A673 (cell line): ENCODE results near the gene PYGM. TPM values are rescaled to one million over a fixed set of nuclear protein-coding genes. Genes with fewer than 3 reads are reported as not detected.

Experiments used
- BruUV-seq: library from RNA; stranded (reverse); fragments of 400-500 nt; replicated peaks from 2 replicates; lab custom pipeline; 2021; lab: Mats Ljungman, UMichigan
- CTCF ChIA-PET: fragments of 300-600 bp; sonication (Branson Sonifier 250); formaldehyde crosslinking; loops from one replicate; lab custom pipeline; 2022; ENCODE audit warnings: antibody characterized with exemption; lab: Charles Lee
- POLR2A ChIA-PET: fragments of 300-600 bp; sonication (Branson Sonifier 250); formaldehyde crosslinking; loops from one replicate; lab custom pipeline; 2022; ENCODE audit warnings: antibody characterized with exemption; ENCODE audit not compliant: low non-redundant PET; lab: Charles Lee
- DNase-seq: peaks from one replicate; pipeline ENCODE4 v3.0.0-alpha.2; 2015; ENCODE audit warnings: low spot score
- H3K27ac ChIP-seq: fragments of 200-600 bp; sonication (generic); 2 replicates; pipeline ENCODE4 v1.5.1; 2016; ENCODE audit warnings: mixed run types, low read depth, mild to moderate bottlenecking, mixed read lengths, antibody characterized with exemption, low read length; ENCODE audit not compliant: poor library complexity, severe bottlenecking
- H3K27me3 ChIP-seq: fragments of 200-600 bp; sonication (generic); replicated peaks from 2 replicates; pipeline ENCODE4 v1.6.1; 2017; ENCODE audit warnings: mixed run types, low read depth, mild to moderate bottlenecking, mixed read lengths, antibody characterized with exemption, low read length; ENCODE audit not compliant: insufficient read depth, poor library complexity
- H3K36me3 ChIP-seq: fragments of 200-600 bp; sonication (generic); 2 replicates; pipeline ENCODE4 v1.6.1; 2016; ENCODE audit warnings: mixed run types, mild to moderate bottlenecking, mixed read lengths, antibody characterized with exemption, low read length; ENCODE audit not compliant: insufficient read depth, poor library complexity, severe bottlenecking
- H3K4me1 ChIP-seq: fragments of 200-600 bp; sonication (generic); 2 replicates; pipeline ENCODE4 v1.6.1; 2017; ENCODE audit warnings: mixed run types, mild to moderate bottlenecking, mixed read lengths, antibody characterized with exemption, low read length; ENCODE audit not compliant: insufficient read depth, poor library complexity, severe bottlenecking
- H3K4me3 ChIP-seq: fragments of 200-600 bp; sonication (generic); 2 replicates; pipeline ENCODE4 v1.5.1; 2016; ENCODE audit warnings: low read depth, mixed run types, mild to moderate bottlenecking, mixed read lengths, low read length; ENCODE audit not compliant: poor library complexity, severe bottlenecking
- H3K9me3 ChIP-seq: fragments of 200-600 bp; sonication (generic); 2 replicates; pipeline ENCODE4 v1.6.1; 2016; ENCODE audit warnings: mixed run types, low read depth, mild to moderate bottlenecking, mixed read lengths, antibody characterized with exemption, low read length; ENCODE audit not compliant: poor library complexity, severe bottlenecking
- EZH2 ChIP-seq: fragments of 200-600 bp; sonication (generic); IDR thresholded peaks from 2 replicates; pipeline ENCODE4 v1.6.1; 2017; ENCODE audit warnings: borderline replicate concordance, low read depth, mild to moderate bottlenecking, mixed read lengths, antibody characterized with exemption, low read length; ENCODE audit not compliant: poor library complexity, severe bottlenecking
- intact Hi-C: fragments of 100-400 bp; cut with micrococcal nuclease; formaldehyde crosslinking; loops from one replicate; pipeline ENCODE4 v1.10.0; 2022; ENCODE audit not compliant: unreplicated experiment
- total RNA-seq: library from RNA; stranded (reverse); gene quantifications from 2 replicates; pipeline ENCODE4 v1.2.3, GENCODE V29; 2021
- TF ChIP-seq, protein P1 (sequence below): fragments of 300-800, 200-600 bp; sonication (generic); conservative IDR thresholded peaks from 2 replicates; pipeline ENCODE4 v1.5.1; 2017; ENCODE audit warnings: low read depth, mild to moderate bottlenecking, antibody characterized with exemption, low read length, moderate library complexity, mixed read lengths

Gene PYGM
- total RNA-seq, 1 experiment from 2014 or later: 2.4 TPM

DNA sequence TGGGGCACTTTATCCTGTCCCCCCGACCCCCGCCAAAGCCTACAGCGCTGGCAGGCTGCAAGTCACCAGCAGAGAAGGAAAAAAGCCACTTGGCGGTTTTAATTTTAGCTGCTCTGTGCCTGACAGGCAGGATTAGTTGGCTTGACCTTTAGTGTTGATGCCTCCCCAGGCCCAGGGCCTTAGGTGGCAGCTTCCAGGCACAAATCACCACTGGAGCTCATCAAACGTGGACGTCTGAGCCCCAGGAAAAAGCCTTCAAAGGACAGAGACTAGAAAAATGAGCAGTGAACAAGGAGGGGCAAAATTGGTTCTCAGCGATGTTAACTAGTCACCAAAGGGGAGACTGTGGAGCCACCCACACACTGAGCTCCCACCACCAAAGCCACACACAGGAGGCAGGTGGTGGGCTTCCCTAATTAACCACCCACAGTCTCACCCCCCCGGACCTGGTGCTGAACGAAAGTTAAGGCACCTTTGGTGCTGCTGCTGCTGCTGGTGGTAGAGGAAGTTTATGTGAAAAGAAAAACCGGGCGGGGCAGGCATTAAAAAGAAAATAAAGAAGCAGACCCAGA lies 4.4 kb upstream of the PYGM start:
- DNase-seq: no peak
- CTCF ChIA-PET: interaction anchor here (0.5 kb wide), 1 partner anchor 942 kb away, joined by 3 read pairs; no protein-coding TSS in a partner anchor
- BruUV-seq: no TSS peak
- H3K36me3 ChIP-seq: peaks cover 68% of the 10 kb centered on the region
- H3K4me3 ChIP-seq: no peak overlapping the region
- TF ChIP-seq, protein P1, sequence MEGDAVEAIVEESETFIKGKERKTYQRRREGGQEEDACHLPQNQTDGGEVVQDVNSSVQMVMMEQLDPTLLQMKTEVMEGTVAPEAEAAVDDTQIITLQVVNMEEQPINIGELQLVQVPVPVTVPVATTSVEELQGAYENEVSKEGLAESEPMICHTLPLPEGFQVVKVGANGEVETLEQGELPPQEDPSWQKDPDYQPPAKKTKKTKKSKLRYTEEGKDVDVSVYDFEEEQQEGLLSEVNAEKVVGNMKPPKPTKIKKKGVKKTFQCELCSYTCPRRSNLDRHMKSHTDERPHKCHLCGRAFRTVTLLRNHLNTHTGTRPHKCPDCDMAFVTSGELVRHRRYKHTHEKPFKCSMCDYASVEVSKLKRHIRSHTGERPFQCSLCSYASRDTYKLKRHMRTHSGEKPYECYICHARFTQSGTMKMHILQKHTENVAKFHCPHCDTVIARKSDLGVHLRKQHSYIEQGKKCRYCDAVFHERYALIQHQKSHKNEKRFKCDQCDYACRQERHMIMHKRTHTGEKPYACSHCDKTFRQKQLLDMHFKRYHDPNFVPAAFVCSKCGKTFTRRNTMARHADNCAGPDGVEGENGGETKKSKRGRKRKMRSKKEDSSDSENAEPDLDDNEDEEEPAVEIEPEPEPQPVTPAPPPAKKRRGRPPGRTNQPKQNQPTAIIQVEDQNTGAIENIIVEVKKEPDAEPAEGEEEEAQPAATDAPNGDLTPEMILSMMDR: no peak
- no peak for TF ChIP-seq EZH2
- POLR2A ChIA-PET: interaction anchor here (0.6 kb wide), 1 partner anchor 521 kb away, joined by 5 read pairs; no protein-coding TSS in a partner anchor
- H3K4me1 ChIP-seq: peaks cover 37% of the 10 kb centered on the region
- no peaks in the 10 kb centered on the region for H3K27me3 ChIP-seq
- intact Hi-C loops: no loop called here
- H3K9me3 ChIP-seq: no peaks in the 10 kb centered on the region
- H3K27ac ChIP-seq: peak overlapping the region; percentile 60

DNA sequence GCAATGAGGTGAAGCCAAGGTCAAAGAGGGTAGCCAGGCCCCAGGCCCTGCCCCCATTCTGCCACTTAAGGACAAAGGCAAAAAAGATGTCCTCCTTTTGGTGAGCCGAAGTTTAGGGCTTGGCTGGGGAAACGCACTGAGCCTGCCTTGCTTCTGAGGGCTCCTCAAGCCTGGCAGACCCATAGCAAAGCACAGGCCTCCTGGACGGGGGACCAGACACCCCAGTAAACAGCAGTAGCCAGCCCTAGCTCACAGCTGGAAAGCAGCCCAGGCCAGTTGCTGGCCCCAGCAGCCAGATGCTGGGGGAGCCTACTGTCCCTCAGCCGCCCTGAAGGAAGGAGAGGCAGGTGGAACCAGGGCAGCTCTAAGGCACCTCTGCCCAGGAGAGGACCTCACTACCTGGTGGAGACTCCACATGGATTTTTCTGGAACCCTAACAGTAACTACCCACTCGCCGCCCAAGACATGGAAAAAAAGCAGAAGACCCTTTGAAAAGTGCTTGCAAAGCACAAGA lies 3.8 kb upstream of the PYGM start:
- TF ChIP-seq, protein P1: no peak
- no peak for TF ChIP-seq EZH2
- Histone ChIP-seq H3K27ac (peak overlapping the region; percentile 60), H3K4me1 (peaks cover 37% of the 10 kb centered on the region), H3K9me3 (no peaks in the 10 kb centered on the region), H3K27me3 (no peaks in the 10 kb centered on the region), H3K4me3 (no peak overlapping the region), H3K36me3 (peaks cover 62% of the 10 kb centered on the region)
- POLR2A ChIA-PET: interaction anchor here (0.6 kb wide), 1 partner anchor 520 kb away, joined by 5 read pairs; no protein-coding TSS in a partner anchor
- no TSS peak for BruUV-seq
- no peak for DNase-seq
- intact Hi-C loops: no loop called here
- CTCF ChIA-PET: no interaction called here

DNA sequence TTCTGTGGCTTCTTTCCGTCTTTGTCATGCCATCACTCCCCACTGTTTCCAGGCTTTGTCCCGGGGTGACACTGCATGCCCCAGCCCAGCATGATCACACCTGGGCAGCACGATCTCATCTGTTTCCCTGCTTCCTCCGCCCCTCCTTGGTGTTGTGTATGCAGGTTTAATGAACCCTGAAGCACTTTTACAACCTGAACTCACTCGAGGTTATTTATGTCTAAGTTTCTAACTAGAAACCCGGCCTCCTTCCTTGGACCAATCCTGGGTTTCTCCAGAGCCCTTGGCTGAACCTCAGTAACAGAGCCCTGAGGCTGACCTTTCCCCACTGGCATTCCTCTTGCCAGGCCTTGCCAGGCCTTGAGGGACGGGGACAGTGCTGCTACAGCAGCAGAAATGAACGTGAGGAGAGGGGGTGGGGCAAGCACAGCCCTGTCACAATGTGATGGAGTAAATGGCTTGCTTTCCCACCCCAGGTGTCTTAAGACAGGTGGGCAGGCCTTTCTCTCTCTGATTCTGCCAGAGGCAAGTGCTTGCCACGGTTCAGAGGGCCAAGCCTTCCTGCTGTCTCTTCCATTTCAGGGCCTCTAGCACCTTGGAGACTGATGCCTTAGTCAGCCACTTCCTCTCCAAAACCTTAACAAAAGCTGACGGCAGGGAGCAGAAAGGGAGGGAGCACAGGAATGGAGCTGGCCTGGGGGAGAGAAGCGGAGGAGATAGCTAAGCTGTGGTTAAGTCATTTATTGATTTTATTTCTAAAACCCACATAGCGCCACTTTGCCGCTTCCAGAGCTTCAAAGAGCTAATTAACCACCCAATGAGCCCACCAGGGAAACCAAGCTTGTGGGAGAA lies 3.1 kb upstream of the PYGM start:
- ChIA-PET POLR2A (interaction anchor here (1.0 kb wide), 1 partner anchor 12 kb away, joined by 3 read pairs; no protein-coding TSS in a partner anchor), CTCF (no interaction called here)
- TF ChIP-seq EZH2: no peak
- TF ChIP-seq, protein P1: no peak
- peak; percentile 84 for DNase-seq
- peaks cover 35% of the 10 kb centered on the region for H3K4me1 ChIP-seq
- BruUV-seq: no TSS peak
- H3K36me3 ChIP-seq: peaks cover 56% of the 10 kb centered on the region
- intact Hi-C loops: no loop called here
- H3K4me3 ChIP-seq: no peak overlapping the region
- H3K27me3 ChIP-seq: no peaks in the 10 kb centered on the region
- H3K9me3 ChIP-seq: no peaks in the 10 kb centered on the region
- H3K27ac ChIP-seq: peak overlapping the region; percentile 60
